NT2/D1 (cell line): Measurements from ENCODE around the gene FTO.
A peak's percentile ranks its signal among the peaks of the same experiment; 100 is the strongest.

Source experiments
- DNase-seq: peaks from one replicate; pipeline ENCODE4 v3.0.0-alpha.2; 2011; ENCODE audit warnings: low read depth, low spot score
- H3K27me3 ChIP-seq: 2 replicates; pipeline ENCODE4 v1.6.0; 2011; ENCODE audit warnings: mild to moderate bottlenecking; ENCODE audit not compliant: insufficient read length, insufficient read depth
- H3K36me3 ChIP-seq: 2 replicates; pipeline ENCODE4 v1.6.1; 2011; ENCODE audit warnings: mild to moderate bottlenecking, low read length, mixed read lengths; ENCODE audit not compliant: insufficient read depth, insufficient read length
- H3K4me1 ChIP-seq: 2 replicates; pipeline ENCODE4 v1.5.1; 2011; ENCODE audit not compliant: insufficient read depth, insufficient read length
- H3K4me3 ChIP-seq: 2 replicates; pipeline ENCODE4 v1.5.1; 2011; ENCODE audit warnings: low read depth; ENCODE audit not compliant: insufficient read length
- H3K9ac ChIP-seq: 2 replicates; pipeline ENCODE4 v1.6.0; 2011; ENCODE audit warnings: low read depth; ENCODE audit not compliant: insufficient read length
- H3K9me3 ChIP-seq: 2 replicates; pipeline ENCODE4 v1.5.1; 2011; ENCODE audit warnings: mild to moderate bottlenecking, low read length; ENCODE audit not compliant: insufficient read depth
- SUZ12 ChIP-seq: IDR thresholded peaks from 2 replicates; pipeline ENCODE4 v1.6.1; 2011; ENCODE audit not compliant: insufficient read length, insufficient read depth; ENCODE audit errors: extremely low read depth
- YY1 ChIP-seq: IDR thresholded peaks from 2 replicates; pipeline ENCODE4 v1.6.1; 2011; ENCODE audit not compliant: insufficient read length, insufficient read depth
- ZNF274 ChIP-seq: IDR thresholded peaks from 2 replicates; pipeline ENCODE4 v1.6.1; 2011; ENCODE audit warnings: mild to moderate bottlenecking, low read depth, low read length

Gene FTO

GRCh38 chr16:54185045-54185444, 481.1 kb downstream of the FTO start:
- no peaks in the 10 kb centered on the region for H3K4me1 ChIP-seq
- H3K4me3 ChIP-seq, result no peak overlapping the region
- no peak overlapping the region for H3K9ac ChIP-seq
- TF ChIP-seq SUZ12, result no peak
- TF ChIP-seq YY1, result no peak
- no peak for TF ChIP-seq ZNF274
- no peaks in the 10 kb centered on the region for H3K27me3 ChIP-seq
- no peaks in the 10 kb centered on the region for H3K36me3 ChIP-seq
- no peak for DNase-seq
- no peaks in the 10 kb centered on the region for H3K9me3 ChIP-seq

- no peak for TF ChIP-seq ZNF274
- no peak for TF ChIP-seq SUZ12
- TF ChIP-seq YY1, result no peak
- Histone ChIP-seq H3K36me3 (no peaks in the 10 kb centered on the region), H3K9ac (no peak overlapping the region), H3K4me3 (no peak overlapping the region), H3K9me3 (no peaks in the 10 kb centered on the region), H3K4me1 (peaks cover 5% of the 10 kb centered on the region), H3K27me3 (no peaks in the 10 kb centered on the region)
- no peak for DNase-seq
Measured at GRCh38 chr16:54191163-54191562, 487.2 kb downstream of the FTO start.

- peaks cover 5% of the 10 kb centered on the region for H3K4me1 ChIP-seq
- no peak for DNase-seq
- H3K9ac ChIP-seq, result no peak overlapping the region
- TF ChIP-seq SUZ12 (no peak), ZNF274 (no peak)
- no peaks in the 10 kb centered on the region for H3K36me3 ChIP-seq
- no peak overlapping the region for H3K4me3 ChIP-seq
- no peaks in the 10 kb centered on the region for H3K9me3 ChIP-seq
- no peaks in the 10 kb centered on the region for H3K27me3 ChIP-seq
Measured at GRCh38 chr16:54191592-54191991, 487.6 kb downstream of the FTO start.

- H3K4me1 ChIP-seq, result peaks cover 5% of the 10 kb centered on the region
- H3K27me3 ChIP-seq, result no peaks in the 10 kb centered on the region
- DNase-seq, result no peak
- no peaks in the 10 kb centered on the region for H3K9me3 ChIP-seq
- no peaks in the 10 kb centered on the region for H3K36me3 ChIP-seq
- H3K4me3 ChIP-seq, result no peak overlapping the region
- no peak overlapping the region for H3K9ac ChIP-seq
- no peak for TF ChIP-seq SUZ12
- TF ChIP-seq YY1, result no peak
- TF ChIP-seq ZNF274, result no peak
Measured at GRCh38 chr16:54193013-54193664, 489.2 kb downstream of the FTO start.

- no peak for TF ChIP-seq SUZ12
- TF ChIP-seq YY1, result no peak
- no peak for TF ChIP-seq ZNF274
- no peaks in the 10 kb centered on the region for H3K9me3 ChIP-seq
- no peaks in the 10 kb centered on the region for H3K27me3 ChIP-seq
- H3K4me3 ChIP-seq, result peak overlapping the region; percentile 26
- H3K4me1 ChIP-seq, result peaks cover 5% of the 10 kb centered on the region
- H3K9ac ChIP-seq, result peak overlapping the region; percentile 52
- no peaks in the 10 kb centered on the region for H3K36me3 ChIP-seq
- DNase-seq, result peak; percentile 56
Measured at GRCh38 chr16:54193665-54194333, 489.8 kb downstream of the FTO start.

GRCh38 chr16:54194334-54194743, 490.4 kb downstream of the FTO start:
- TF ChIP-seq ZNF274, result no peak
- TF ChIP-seq YY1, result no peak
- no peak for TF ChIP-seq SUZ12
- DNase-seq, result no peak
- Histone ChIP-seq H3K4me3 (peak overlapping the region; percentile 26), H3K36me3 (no peaks in the 10 kb centered on the region), H3K27me3 (no peaks in the 10 kb centered on the region), H3K4me1 (peaks cover 5% of the 10 kb centered on the region), H3K9ac (peak overlapping the region; percentile 52), H3K9me3 (no peaks in the 10 kb centered on the region)

GRCh38 chr16:54197758-54198157, 493.8 kb downstream of the FTO start:
- no peak for DNase-seq
- no peaks in the 10 kb centered on the region for H3K27me3 ChIP-seq
- no peaks in the 10 kb centered on the region for H3K36me3 ChIP-seq
- peaks cover 5% of the 10 kb centered on the region for H3K4me1 ChIP-seq
- peaks cover 6% of the 10 kb centered on the region; the same call in 1 of the 2 replicates for H3K9me3 ChIP-seq
- H3K9ac ChIP-seq, result no peak overlapping the region
- no peak overlapping the region for H3K4me3 ChIP-seq
- TF ChIP-seq SUZ12 (no peak), ZNF274 (no peak), YY1 (no peak)
